ENCODE data around the gene TCF12.
A peak's percentile ranks its signal among the peaks of the same experiment; 100 is the strongest.

The TCF12 gene

GRCh38 chr15:57320631-57321220 lies 402.3 kb downstream of the TCF12 start:
- DNase-seq (ENCODE audit: low read depth): peak; percentile 47

GRCh38 chr15:57321485-57321884 lies 403.0 kb downstream of the TCF12 start:
- no peak for DNase-seq (ENCODE audit: low read depth)

GRCh38 chr15:57321973-57322601 lies 403.6 kb downstream of the TCF12 start:
- DNase-seq (ENCODE audit: low read depth): no peak

GRCh38 chr15:57322602-57323250 lies 404.3 kb downstream of the TCF12 start:
- no peak for DNase-seq (ENCODE audit: low read depth)

- no peak for DNase-seq (ENCODE audit: low read depth)
Measured at GRCh38 chr15:57323299-57323805, 404.9 kb downstream of the TCF12 start.

GRCh38 chr15:57323806-57324589 lies 405.6 kb downstream of the TCF12 start:
- peak; percentile 67 for DNase-seq (ENCODE audit: low read depth)

GRCh38 chr15:57324590-57324890 lies 406.1 kb downstream of the TCF12 start:
- no peak for DNase-seq (ENCODE audit: low read depth)

- DNase-seq (ENCODE audit: low read depth): no peak
Measured at GRCh38 chr15:57324944-57325679, 406.7 kb downstream of the TCF12 start.

GRCh38 chr15:57326196-57326595 lies 407.8 kb downstream of the TCF12 start:
- DNase-seq (ENCODE audit: low read depth): no peak

GRCh38 chr15:57327985-57328471 lies 409.6 kb downstream of the TCF12 start:
- peak; percentile 86 for DNase-seq (ENCODE audit: low read depth)

- no peak for DNase-seq (ENCODE audit: low read depth)
Measured at GRCh38 chr15:57328479-57328878, 410.0 kb downstream of the TCF12 start.

- DNase-seq (ENCODE audit: low read depth): no peak
Measured at GRCh38 chr15:57328897-57329296, 410.5 kb downstream of the TCF12 start.

- no peak for DNase-seq (ENCODE audit: low read depth)
Measured at GRCh38 chr15:57329582-57330367, 411.3 kb downstream of the TCF12 start.

GRCh38 chr15:57330619-57331340 lies 412.3 kb downstream of the TCF12 start:
- DNase-seq (ENCODE audit: low read depth): peak; percentile 27

GRCh38 chr15:57332326-57332725 lies 413.9 kb downstream of the TCF12 start:
- no peak for DNase-seq (ENCODE audit: low read depth)

- DNase-seq (ENCODE audit: low read depth): peak; percentile 64
Measured at GRCh38 chr15:57333487-57333886, 415.0 kb downstream of the TCF12 start.

GRCh38 chr15:57334257-57334656 lies 415.8 kb downstream of the TCF12 start:
- peak; percentile 50 for DNase-seq (ENCODE audit: low read depth)

GRCh38 chr15:57335293-57335715 lies 416.9 kb downstream of the TCF12 start:
- no peak for DNase-seq (ENCODE audit: low read depth)

- no peak for DNase-seq (ENCODE audit: low read depth)
Measured at GRCh38 chr15:57335719-57336118, 417.3 kb downstream of the TCF12 start.

- DNase-seq (ENCODE audit: low read depth): no peak
Measured at GRCh38 chr15:57337868-57338411, 419.5 kb downstream of the TCF12 start.
